Vagina (tissue), 2 donors: ENCODE measurements around the gene DTD2.

Experiments used
- POLR2A ChIP-seq, 2 donors: fragments of 450-650 bp; IDR thresholded peaks; one replicate each; pipeline ENCODE4 v1.6.1; 2017; ENCODE audit warnings: antibody characterized with exemption in 2 of 2, mild to moderate bottlenecking in 2 of 2, moderate library complexity in 2 of 2
- POLR2AphosphoS5 ChIP-seq, 2 donors: sonication (generic); formaldehyde crosslinking; IDR thresholded peaks; one replicate each; pipeline ENCODE4 v1.9.0; 2017; ENCODE audit warnings: antibody characterized with exemption in 2 of 2, mild to moderate bottlenecking in 2 of 2, low read depth in 1 of 2; ENCODE audit not compliant: insufficient read depth in 1 of 2

GRCh38 chr14:31401369-31401932, 55.9 kb downstream of the DTD2 start:
- TF ChIP-seq POLR2A (IDR thresholded peaks at IDR 0.05), result no peak
- no peak for TF ChIP-seq POLR2AphosphoS5 (IDR thresholded peaks at IDR 0.05; ENCODE audit: insufficient read depth in 1 of 2, low read depth in 1 of 2)
